NB4 (cell line): ENCODE measurements around the gene CERT1.

ENCODE experiments used
- POLR2A ChIP-seq: IDR thresholded peaks from 2 replicates; pipeline ENCODE4 v1.6.1; 2011; ENCODE audit warnings: mild to moderate bottlenecking; ENCODE audit not compliant: insufficient read length; ENCODE audit errors: extremely low read depth
- TF ChIP-seq, protein P1 (sequence below): IDR thresholded peaks from one replicate; pipeline ENCODE4 v1.5.1; 2012; ENCODE audit warnings: low read depth, low read length

DNA sequence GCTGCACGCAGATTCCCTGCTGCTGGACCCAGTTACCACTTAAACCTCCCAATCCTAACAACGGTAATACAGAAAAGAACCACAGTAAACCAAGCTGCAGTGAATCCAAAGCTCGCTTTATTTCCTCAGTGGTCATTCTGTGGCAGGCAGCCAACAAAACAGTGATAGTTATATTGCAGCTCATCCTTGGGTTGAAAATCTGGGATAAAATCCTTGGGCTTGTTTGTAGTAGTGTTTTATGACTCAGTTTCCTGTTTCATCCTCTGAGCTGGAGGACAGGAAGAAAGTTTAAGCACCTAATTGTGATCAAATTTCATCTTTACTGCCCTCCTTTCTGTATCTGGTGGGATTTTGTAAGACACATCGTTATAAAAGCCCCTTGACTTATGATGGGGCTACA is 143.0 kb downstream of the CERT1 start:
- TF ChIP-seq, protein P1, sequence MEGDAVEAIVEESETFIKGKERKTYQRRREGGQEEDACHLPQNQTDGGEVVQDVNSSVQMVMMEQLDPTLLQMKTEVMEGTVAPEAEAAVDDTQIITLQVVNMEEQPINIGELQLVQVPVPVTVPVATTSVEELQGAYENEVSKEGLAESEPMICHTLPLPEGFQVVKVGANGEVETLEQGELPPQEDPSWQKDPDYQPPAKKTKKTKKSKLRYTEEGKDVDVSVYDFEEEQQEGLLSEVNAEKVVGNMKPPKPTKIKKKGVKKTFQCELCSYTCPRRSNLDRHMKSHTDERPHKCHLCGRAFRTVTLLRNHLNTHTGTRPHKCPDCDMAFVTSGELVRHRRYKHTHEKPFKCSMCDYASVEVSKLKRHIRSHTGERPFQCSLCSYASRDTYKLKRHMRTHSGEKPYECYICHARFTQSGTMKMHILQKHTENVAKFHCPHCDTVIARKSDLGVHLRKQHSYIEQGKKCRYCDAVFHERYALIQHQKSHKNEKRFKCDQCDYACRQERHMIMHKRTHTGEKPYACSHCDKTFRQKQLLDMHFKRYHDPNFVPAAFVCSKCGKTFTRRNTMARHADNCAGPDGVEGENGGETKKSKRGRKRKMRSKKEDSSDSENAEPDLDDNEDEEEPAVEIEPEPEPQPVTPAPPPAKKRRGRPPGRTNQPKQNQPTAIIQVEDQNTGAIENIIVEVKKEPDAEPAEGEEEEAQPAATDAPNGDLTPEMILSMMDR = no peak
- no peak for TF ChIP-seq POLR2A
